GM12801 (cell line): ENCODE data around the gene CLIC5.

ENCODE experiments used
- CTCF ChIP-seq: IDR thresholded peaks from one replicate; pipeline ENCODE4 v1.5.1; 2011; ENCODE audit warnings: control low read depth; ENCODE audit not compliant: insufficient read length; ENCODE audit errors: extremely low read depth

The CLIC5 gene

GRCh38 chr6:45983062-45983461, 32.6 kb downstream of the CLIC5 start:
- TF ChIP-seq CTCF = no peak

GRCh38 chr6:45982280-45983036, 33.2 kb downstream of the CLIC5 start:
- no peak for TF ChIP-seq CTCF

- no peak for TF ChIP-seq CTCF
Observed at GRCh38 chr6:45981046-45981445, 34.6 kb downstream of the CLIC5 start.

GRCh38 chr6:45979311-45979710, 36.3 kb downstream of the CLIC5 start:
- TF ChIP-seq CTCF = no peak

- TF ChIP-seq CTCF = no peak
Observed at GRCh38 chr6:45974596-45974995, 41.1 kb downstream of the CLIC5 start.

GRCh38 chr6:45972795-45973503, 42.7 kb downstream of the CLIC5 start:
- no peak for TF ChIP-seq CTCF

GRCh38 chr6:45971287-45971686, 44.4 kb downstream of the CLIC5 start:
- no peak for TF ChIP-seq CTCF
